GM12878 (cell line): ENCODE data around the gene XRCC6. TPM values are rescaled to one million over a fixed set of nuclear protein-coding genes. Genes with fewer than 3 reads are reported as not detected.

Experiments used
- ATAC-seq: fragments of 200-7000 bp; cut with Tn5 transposase; 3 replicates; pipeline ENCODE4 v1.9.1; 2020; ENCODE audit warnings: mild to moderate bottlenecking, moderate library complexity
- BruUV-seq: library from RNA; stranded (reverse); fragments of 400-500 nt; replicated peaks from 2 replicates; lab custom pipeline; 2021; lab: Mats Ljungman, UMichigan
- CTCF ChIA-PET: fragments of 300-600 bp; sonication (Branson Sonifier 250); formaldehyde crosslinking; extraction: SDS; loops from one replicate; lab custom pipeline; 2021; ENCODE audit warnings: inconsistent platforms; lab: Yijun Ruan, JAX
- POLR2A ChIA-PET: fragments of 350-600 bp; formaldehyde crosslinking; extraction: SDS; loops from one replicate; lab custom pipeline; 2021; ENCODE audit warnings: inconsistent platforms; lab: Charles Lee
- RAD21 ChIA-PET: fragments of 300-600 bp; sonication (Branson Sonifier 250); formaldehyde crosslinking; loops from one replicate; lab custom pipeline; 2023; ENCODE audit warnings: antibody characterized with exemption; ENCODE audit not compliant: unreplicated experiment; lab: Charles Lee
- SMC1A ChIA-PET: fragments of 300-600 bp; sonication (Branson Sonifier 250); formaldehyde crosslinking; loops from one replicate; lab custom pipeline; 2023; ENCODE audit not compliant: unreplicated experiment, uncharacterized antibody; lab: Charles Lee
- DNase-seq: peaks from one replicate; pipeline ENCODE4 v3.0.0-alpha.2; 2011; ENCODE audit warnings: low read depth, low spot score
- FAIRE-seq: peaks from 3 replicates; lab custom pipeline; 2011; peaks lifted over from hg19 to GRCh38; lab: Jason Lieb, UNC
- H2AFZ ChIP-seq: 2 replicates; pipeline ENCODE4 v1.6.0; 2011; ENCODE audit warnings: low read depth, low read length, control low read depth; ENCODE audit not compliant: control insufficient read depth
- H3K27ac ChIP-seq: 2 replicates; pipeline ENCODE4 v1.5.1; 2011; ENCODE audit warnings: control low read depth; ENCODE audit not compliant: control insufficient read depth, insufficient read depth
- H3K27me3 ChIP-seq, 2 experiments: replicated peaks in 1 of 2; 2 replicates each; pipeline versions ENCODE4 v1.6.0 to v1.6.1; 2011; ENCODE audit warnings: low read length in 1 of 2; ENCODE audit not compliant: control insufficient read depth in 2 of 2, insufficient read depth in 2 of 2
- H3K36me3 ChIP-seq, 2 experiments: 2 replicates each; pipeline ENCODE4 v1.5.1; 2011; ENCODE audit warnings: low read length in 1 of 2; ENCODE audit not compliant: control insufficient read depth in 2 of 2, insufficient read depth in 2 of 2
- H3K4me1 ChIP-seq: 2 replicates; pipeline ENCODE4 v1.6.1; 2011; ENCODE audit warnings: mild to moderate bottlenecking, low read length, moderate library complexity, mixed read lengths; ENCODE audit not compliant: control insufficient read depth, insufficient read depth
- H3K4me2 ChIP-seq: 2 replicates; pipeline ENCODE4 v1.6.0; 2011; ENCODE audit warnings: control low read depth; ENCODE audit not compliant: control insufficient read depth, insufficient read depth
- H3K4me3 ChIP-seq: fragments of 200-600 bp; sonication (generic); 2 replicates; pipeline ENCODE4 v1.5.1; 2016
- H3K79me2 ChIP-seq: 2 replicates; pipeline ENCODE4 v1.6.0; 2011; ENCODE audit warnings: low read length; ENCODE audit not compliant: control insufficient read depth, insufficient read depth
- H3K9ac ChIP-seq: 2 replicates; pipeline ENCODE4 v1.8.0; 2011; ENCODE audit warnings: low read length, control low read depth, mixed read lengths; ENCODE audit not compliant: control insufficient read depth, insufficient read depth
- H3K9me3 ChIP-seq: replicated peaks from 3 replicates; pipeline ENCODE4 v1.5.1; 2011; ENCODE audit warnings: mild to moderate bottlenecking, low read length; ENCODE audit not compliant: control insufficient read depth, insufficient read depth
- H4K20me1 ChIP-seq: 2 replicates; pipeline ENCODE4 v1.6.0; 2011; ENCODE audit not compliant: control insufficient read depth, insufficient read depth
- CHD4 ChIP-seq: fragments of 200-600 bp; sonication (generic); IDR thresholded peaks from 2 replicates; pipeline ENCODE4 v1.6.1; 2016; ENCODE audit warnings: mild to moderate bottlenecking
- EGR1 ChIP-seq, 2 experiments: IDR thresholded peaks; 1 replicate in 1 of 2; 2 replicates in 1 of 2; pipeline ENCODE4 v1.6.1; 2011 to 2012; ENCODE audit warnings: low read depth in 2 of 2, low read length in 2 of 2, borderline replicate concordance in 1 of 2, mild to moderate bottlenecking in 1 of 2, moderate library complexity in 1 of 2
- FOS ChIP-seq: IDR thresholded peaks from 3 replicates; pipeline ENCODE4 v1.6.1; 2011; ENCODE audit warnings: borderline replicate concordance; ENCODE audit not compliant: insufficient read length; ENCODE audit errors: extremely low read depth
- HDAC2 ChIP-seq: fragments of 200-600 bp; sonication (generic); IDR thresholded peaks from 2 replicates; pipeline ENCODE4 v1.6.1; 2017
- IKZF1 ChIP-seq: fragments of 450-650 bp; conservative IDR thresholded peaks from 2 replicates; pipeline ENCODE4 v1.6.1; 2017; ENCODE audit warnings: antibody characterized with exemption, mild to moderate bottlenecking
- IKZF2 ChIP-seq, 2 experiments: fragments of 450-650 bp; IDR thresholded peaks; 2 replicates each; pipeline ENCODE4 v1.6.1; 2017; ENCODE audit warnings: mild to moderate bottlenecking in 2 of 2, moderate library complexity in 2 of 2
- MEF2B ChIP-seq: fragments of 450-650 bp; IDR thresholded peaks from 2 replicates; pipeline ENCODE4 v1.6.1; 2018; ENCODE audit warnings: mild to moderate bottlenecking, moderate library complexity; ENCODE audit not compliant: partially characterized antibody, poor library complexity, severe bottlenecking
- MYC ChIP-seq: IDR thresholded peaks from 2 replicates; pipeline ENCODE4 v1.6.1; 2011; ENCODE audit warnings: mild to moderate bottlenecking, low read length, moderate library complexity, inconsistent platforms; ENCODE audit not compliant: insufficient read depth, insufficient replicate concordance, insufficient read length, severe bottlenecking
- NRF1 ChIP-seq: conservative IDR thresholded peaks from 2 replicates; pipeline ENCODE4 v1.6.1; 2011; ENCODE audit warnings: mild to moderate bottlenecking, low read depth, low read length, improper control_type of control experiment
- PAX5 ChIP-seq: IDR thresholded peaks from 2 replicates; pipeline ENCODE4 v1.6.1; 2011; ENCODE audit warnings: low read depth, low read length, borderline replicate concordance
- POLR2A ChIP-seq: IDR thresholded peaks from 2 replicates; pipeline ENCODE4 v1.6.1; 2011; ENCODE audit warnings: low read depth, mild to moderate bottlenecking, low read length
- RB1 ChIP-seq: fragments of 450-650 bp; formaldehyde crosslinking; IDR thresholded peaks from 2 replicates; pipeline ENCODE4 v1.6.1; 2017; ENCODE audit warnings: mild to moderate bottlenecking, borderline replicate concordance
- ZNF274 ChIP-seq: IDR thresholded peaks from one replicate; pipeline ENCODE4 v1.8.0; 2011; ENCODE audit not compliant: insufficient read length, insufficient read depth
- ZZZ3 ChIP-seq: IDR thresholded peaks from 2 replicates; pipeline ENCODE4 v1.6.1; 2011; ENCODE audit warnings: low read depth; ENCODE audit not compliant: control insufficient read depth, insufficient read length
- WGBS: methylation state at CpG from one replicate; pipeline ENCODE4 v1.1.6; 2016; ENCODE audit warnings: low lambda C conversion rate; ENCODE audit not compliant: insufficient replicate concordance, insufficient coverage; ENCODE audit errors: missing lambda C conversion rate; 5-methylcytosine and 5-hydroxymethylcytosine counted together
- in situ Hi-C: fragments of 300-500 bp; cut with MboI; formaldehyde crosslinking; loops from 9 replicates; pipeline ENCODE4 v1.14.3; 2018; ENCODE audit warnings: mixed read lengths
- intact Hi-C: fragments of 100-400 bp; cut with micrococcal nuclease; formaldehyde crosslinking; loops from one replicate; pipeline ENCODE4 v1.14.2; 2022; ENCODE audit not compliant: unreplicated experiment
- polyA plus RNA-seq, 11 experiments: library from polyadenylated mRNA; depleted of rRNA in 4 of 11; unstranded in 6 of 11; stranded (reverse) in 5 of 11; fragments of >200 nt; fragmentation: Nextera tagmentation in 4 of 11; fragmentation: Illumina TruSeq in 1 of 11; extraction: Ambion mirVana in 4 of 11; extraction: Trizol in 1 of 11; gene quantifications; 1 replicate in 1 of 11; 2 replicates in 10 of 11; pipeline versions ENCODE4 v1.2.1 to v1.2.3, GENCODE V29; 2011 to 2016; ENCODE audit warnings: inconsistent platforms in 2 of 11, missing spikeins in 2 of 11, low read depth in 1 of 11
- total RNA-seq, 4 experiments: library from RNA; depleted of rRNA in 3 of 4; stranded (reverse); fragments of >200 nt in 3 of 4; fragmentation: Illumina TruSeq in 1 of 4; extraction: Trizol in 1 of 4; gene quantifications; 2 replicates each; pipeline versions ENCODE4 v1.2.1 to v1.2.3, GENCODE V29; 2013 to 2021
- TF ChIP-seq, protein P1 (sequence below): IDR thresholded peaks from 2 replicates; pipeline ENCODE4 v1.6.1; 2012; ENCODE audit warnings: low read depth, low read length, improper control_type of control experiment
- TF ChIP-seq, protein P2 (sequence below): IDR thresholded peaks from 2 replicates; pipeline ENCODE4 v1.6.1; 2012; ENCODE audit warnings: low read depth, low read length, improper control_type of control experiment
- TF ChIP-seq, protein P3 (sequence below): fragments of 450-650 bp; conservative IDR thresholded peaks from 2 replicates; pipeline ENCODE4 v1.6.1; 2017; ENCODE audit warnings: mild to moderate bottlenecking, moderate library complexity

XRCC6 gene
- total and polyA plus RNA-seq, 10 of the 15 experiments (the other 5 are each of a cell fraction or from before 2014, with no cell fraction given), result 186 to 718 (median 348) TPM

DNA sequence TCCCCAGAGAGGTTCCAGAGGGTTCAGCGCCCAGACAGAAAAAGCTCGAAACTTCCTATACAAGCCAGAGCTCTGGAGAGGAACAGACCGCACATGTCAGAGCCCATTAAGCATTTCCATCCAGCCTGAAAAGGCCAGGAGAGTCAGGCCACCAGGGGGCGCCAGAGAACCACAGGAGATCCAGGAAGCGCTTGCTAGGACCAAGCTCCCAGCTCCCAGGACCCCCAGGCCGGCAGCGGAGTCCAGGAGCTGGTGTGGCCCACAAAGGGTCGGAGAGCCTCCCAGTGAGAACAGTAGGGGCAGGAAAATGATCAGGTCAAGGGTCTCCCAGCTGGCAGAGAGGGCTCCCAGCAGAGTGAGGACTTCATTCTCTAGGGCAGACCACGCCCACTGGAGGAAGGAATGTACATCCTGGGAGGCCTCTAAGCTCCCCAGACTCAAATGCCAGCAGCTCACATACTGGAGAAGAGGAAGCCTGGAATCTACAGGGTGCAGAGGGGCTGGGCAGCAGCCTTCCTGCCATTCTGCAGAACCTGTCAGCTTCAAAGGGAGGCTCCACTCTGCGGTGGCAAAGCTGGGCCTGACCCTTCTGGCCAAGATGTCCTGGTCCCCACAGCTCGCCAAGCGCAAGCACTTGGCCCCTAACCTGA lies 76.2 kb downstream of the XRCC6 start (continued):
- TF ChIP-seq ZNF274 (no peak), IKZF2 (IDR thresholded peaks at IDR 0.05) (no peak; a peak in 1 of 4 replicates), MYC (no peak)
- TF ChIP-seq, all 136 proteins: peak for 15

DNA sequence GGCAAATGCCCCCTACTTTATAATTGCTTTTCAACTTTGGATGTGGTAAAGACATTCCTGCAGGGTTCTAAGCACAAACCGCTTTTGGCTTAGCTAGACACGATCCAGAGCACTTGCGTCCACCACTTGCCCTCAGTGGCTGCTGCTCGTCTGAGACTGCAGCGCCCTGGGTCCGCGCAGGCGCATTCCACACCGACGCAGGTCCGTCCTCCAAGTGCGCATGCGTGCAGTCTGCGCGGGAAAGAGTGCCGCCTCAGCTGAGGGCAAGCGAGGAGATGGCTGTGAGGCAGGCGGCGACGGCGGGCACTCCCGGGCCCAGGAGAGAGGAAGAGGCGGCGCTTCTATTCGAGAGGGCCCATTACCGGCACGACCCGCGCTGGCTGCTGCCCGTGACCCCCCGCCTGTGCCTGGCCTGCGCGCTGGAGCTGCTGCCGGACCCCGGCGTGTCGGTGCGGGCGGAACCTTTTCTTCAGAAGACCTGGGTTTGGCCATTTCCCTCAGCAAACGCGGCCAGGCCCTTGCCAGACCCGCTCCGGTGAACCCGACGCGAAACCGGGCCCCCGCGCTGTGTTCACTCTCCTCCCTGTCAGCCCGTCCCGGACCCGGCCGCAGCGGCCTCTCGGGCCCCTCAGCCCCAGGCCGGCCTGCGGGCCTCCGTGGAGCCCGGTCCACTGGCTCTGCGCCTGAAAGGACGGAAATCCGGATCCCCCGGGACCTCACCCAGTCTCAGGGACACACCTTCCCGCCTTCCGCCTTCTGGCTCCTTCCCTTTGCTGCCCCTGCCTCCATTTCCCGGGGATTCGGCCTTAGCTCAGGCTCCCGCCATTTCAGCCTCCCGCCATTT lies 78.4 kb downstream of the XRCC6 start, which contains the start of gene MEI1:
MEI1 (plus strand) TSS at position 240 of the 844 bp plus-strand sequence; CDS start at position 276, 36 bp downstream.
- peak within 1 kb of the TSS; percentile 80 for H2AFZ ChIP-seq
- H4K20me1 ChIP-seq, result no peaks in the 10 kb centered on the region
- H3K36me3 ChIP-seq, result 0 out of 4 replicates have a peak, but pooled peaks cover 0 to 3% of the 10 kb centered on the region in 2 experiments
- no peak within 1 kb of the TSS for H3K27ac ChIP-seq
- ChIA-PET RAD21 (interaction anchor here (1.0 to 3.7 kb wide), 17 partner anchors 10 to 250 kb away, joined by 3 to 58 read pairs (median 21); partner anchors contain the start of genes CCDC134, CENPM, SNU13 and TNFRSF13C), SMC1A (interaction anchor here (0.8 to 3.8 kb wide), 25 partner anchors 12 to 414 kb away, joined by 3 to 50 read pairs (median 6); partner anchors contain the start of genes CCDC134, CENPM, SMIM45 and SNU13), POLR2A (interaction anchor here (0.5 to 3.8 kb wide), 11 partner anchors 9 to 284 kb away, joined by 3 to 27 read pairs (median 5); partner anchors contain the start of genes CCDC134 and SNU13), CTCF (interaction anchor here (0.6 to 4.3 kb wide), 25 partner anchors 12 to 260 kb away, joined by 3 to 75 read pairs (median 22); partner anchors contain the start of genes CCDC134 and SMIM45)
- FAIRE-seq, result peak; percentile 70
- H3K9me3 ChIP-seq, result no peaks in the 10 kb centered on the region; the same call in 2 of the 3 replicates
- 59% methylated on average over 50 of the region's 69 CpGs for WGBS
- H3K4me1 ChIP-seq, result peaks cover 19% of the 10 kb centered on the region
- BruUV-seq, result no TSS peak
- no peaks in the 10 kb centered on the region for H3K79me2 ChIP-seq
- H3K27me3 ChIP-seq, result no peaks in the 10 kb centered on the region
- DNase-seq, result peak; percentile 57
- peak; percentile 69 for ATAC-seq
- no peak within 1 kb of the TSS for H3K4me3 ChIP-seq
- H3K9ac ChIP-seq, result no peak within 1 kb of the TSS
- intact Hi-C loops (loop anchor here (5.0 kb wide), 3 partner anchors 48 to 163 kb away; partner anchors contain the start of gene CCDC134), in situ Hi-C loops (loop anchor here (5.0 kb wide), 1 partner anchor 243 kb away; no protein-coding TSS in a partner anchor)
- peak within 1 kb of the TSS; percentile 79; the same call in 1 of the 2 replicates for H3K4me2 ChIP-seq
- no peak for TF ChIP-seq CHD4
- TF ChIP-seq IKZF1, result 0 out of 2 replicates have a peak, but pooled peaks have one; percentile 32
- peak; percentile 43; the same call in 1 of the 2 replicates for TF ChIP-seq NRF1
- peak; percentile 56; the same call in 1 of the 2 replicates for TF ChIP-seq POLR2A
- TF ChIP-seq, protein P1, sequence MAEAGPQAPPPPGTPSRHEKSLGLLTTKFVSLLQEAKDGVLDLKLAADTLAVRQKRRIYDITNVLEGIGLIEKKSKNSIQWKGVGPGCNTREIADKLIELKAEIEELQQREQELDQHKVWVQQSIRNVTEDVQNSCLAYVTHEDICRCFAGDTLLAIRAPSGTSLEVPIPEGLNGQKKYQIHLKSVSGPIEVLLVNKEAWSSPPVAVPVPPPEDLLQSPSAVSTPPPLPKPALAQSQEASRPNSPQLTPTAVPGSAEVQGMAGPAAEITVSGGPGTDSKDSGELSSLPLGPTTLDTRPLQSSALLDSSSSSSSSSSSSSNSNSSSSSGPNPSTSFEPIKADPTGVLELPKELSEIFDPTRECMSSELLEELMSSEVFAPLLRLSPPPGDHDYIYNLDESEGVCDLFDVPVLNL, result peak; percentile 76
- no peak for TF ChIP-seq PAX5
- TF ChIP-seq MEF2B, result no peak
- no peak for TF ChIP-seq FOS
- TF ChIP-seq EGR1 (IDR thresholded peaks at IDR 0.05; ENCODE audit: borderline replicate concordance in 1 of 2, low read depth in 2 of 2, low read length in 2 of 2), result no peak
- TF ChIP-seq RB1, result peak; percentile 97; the same call in 1 of the 2 replicates
- TF ChIP-seq, protein P2, sequence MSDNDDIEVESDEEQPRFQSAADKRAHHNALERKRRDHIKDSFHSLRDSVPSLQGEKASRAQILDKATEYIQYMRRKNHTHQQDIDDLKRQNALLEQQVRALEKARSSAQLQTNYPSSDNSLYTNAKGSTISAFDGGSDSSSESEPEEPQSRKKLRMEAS, result peak; percentile 83
- TF ChIP-seq ZZZ3, result no peak
- TF ChIP-seq HDAC2, result no peak
- TF ChIP-seq, protein P3, sequence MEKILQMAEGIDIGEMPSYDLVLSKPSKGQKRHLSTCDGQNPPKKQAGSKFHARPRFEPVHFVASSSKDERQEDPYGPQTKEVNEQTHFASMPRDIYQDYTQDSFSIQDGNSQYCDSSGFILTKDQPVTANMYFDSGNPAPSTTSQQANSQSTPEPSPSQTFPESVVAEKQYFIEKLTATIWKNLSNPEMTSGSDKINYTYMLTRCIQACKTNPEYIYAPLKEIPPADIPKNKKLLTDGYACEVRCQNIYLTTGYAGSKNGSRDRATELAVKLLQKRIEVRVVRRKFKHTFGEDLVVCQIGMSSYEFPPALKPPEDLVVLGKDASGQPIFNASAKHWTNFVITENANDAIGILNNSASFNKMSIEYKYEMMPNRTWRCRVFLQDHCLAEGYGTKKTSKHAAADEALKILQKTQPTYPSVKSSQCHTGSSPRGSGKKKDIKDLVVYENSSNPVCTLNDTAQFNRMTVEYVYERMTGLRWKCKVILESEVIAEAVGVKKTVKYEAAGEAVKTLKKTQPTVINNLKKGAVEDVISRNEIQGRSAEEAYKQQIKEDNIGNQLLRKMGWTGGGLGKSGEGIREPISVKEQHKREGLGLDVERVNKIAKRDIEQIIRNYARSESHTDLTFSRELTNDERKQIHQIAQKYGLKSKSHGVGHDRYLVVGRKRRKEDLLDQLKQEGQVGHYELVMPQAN, result no peak
